Activated CD4-positive, alpha-beta T cell treated with anti-CD3 and anti-CD28 coated beads, Interleukin-2, amount 50 U/mL, for 48 hours (primary cell): ENCODE results near the gene TRIM68.

ENCODE experiments used
- DNase-seq, 2 experiments: peaks; one replicate each; pipeline ENCODE4 v3.0.0-alpha.2; 2020

TRIM68 gene, protein sequence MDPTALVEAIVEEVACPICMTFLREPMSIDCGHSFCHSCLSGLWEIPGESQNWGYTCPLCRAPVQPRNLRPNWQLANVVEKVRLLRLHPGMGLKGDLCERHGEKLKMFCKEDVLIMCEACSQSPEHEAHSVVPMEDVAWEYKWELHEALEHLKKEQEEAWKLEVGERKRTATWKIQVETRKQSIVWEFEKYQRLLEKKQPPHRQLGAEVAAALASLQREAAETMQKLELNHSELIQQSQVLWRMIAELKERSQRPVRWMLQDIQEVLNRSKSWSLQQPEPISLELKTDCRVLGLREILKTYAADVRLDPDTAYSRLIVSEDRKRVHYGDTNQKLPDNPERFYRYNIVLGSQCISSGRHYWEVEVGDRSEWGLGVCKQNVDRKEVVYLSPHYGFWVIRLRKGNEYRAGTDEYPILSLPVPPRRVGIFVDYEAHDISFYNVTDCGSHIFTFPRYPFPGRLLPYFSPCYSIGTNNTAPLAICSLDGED

DNA sequence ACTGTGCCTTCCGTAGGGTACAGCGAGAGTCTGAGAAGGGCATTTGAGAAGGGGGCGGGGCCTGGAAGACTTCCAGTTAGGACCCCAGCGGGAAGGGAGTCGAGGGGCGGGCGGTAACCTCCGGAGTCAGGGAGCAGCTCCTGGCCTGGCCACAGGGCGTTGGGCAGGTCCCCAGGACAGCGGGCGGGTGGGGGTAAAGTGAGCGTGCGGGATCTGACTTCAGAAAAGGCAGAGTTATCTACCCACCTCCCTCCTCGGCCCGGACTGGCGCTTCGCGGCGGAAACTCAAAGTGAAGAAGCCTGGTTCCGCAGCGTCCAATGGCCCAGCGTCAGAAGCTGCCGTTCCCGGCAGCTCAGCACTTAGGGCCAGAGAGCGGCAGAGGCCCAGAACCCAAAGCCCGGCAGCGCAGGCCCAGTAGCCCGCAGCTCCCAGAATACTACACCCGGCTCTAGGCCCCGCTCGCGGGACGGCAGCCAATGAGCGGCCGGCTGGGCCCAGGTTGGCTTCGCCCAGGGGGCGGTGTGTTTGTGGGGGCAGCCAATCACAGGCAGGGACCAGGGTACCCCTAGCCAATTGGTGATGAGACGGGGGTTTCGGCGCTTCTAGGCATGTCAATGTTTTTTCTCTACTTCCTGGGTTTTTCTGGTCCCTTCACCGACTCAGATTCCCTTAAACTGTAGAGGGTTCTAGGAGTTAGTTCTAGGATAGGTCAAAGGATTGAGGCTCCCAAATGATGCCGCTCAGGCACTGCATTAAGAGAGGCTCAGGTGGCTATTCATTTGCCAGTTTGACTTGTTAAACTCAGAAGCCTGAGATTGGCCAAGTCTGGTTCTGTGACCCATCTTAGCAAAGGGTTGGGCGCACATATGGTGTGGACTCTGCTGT, at the start of gene TRIM68:
TSS of gene TRIM68 (minus strand) at position 451 of the 886 bp plus-strand sequence. CDS start 2,727 bp downstream, outside the sequence.
- DNase-seq = peak; percentile 93 to 94

DNA sequence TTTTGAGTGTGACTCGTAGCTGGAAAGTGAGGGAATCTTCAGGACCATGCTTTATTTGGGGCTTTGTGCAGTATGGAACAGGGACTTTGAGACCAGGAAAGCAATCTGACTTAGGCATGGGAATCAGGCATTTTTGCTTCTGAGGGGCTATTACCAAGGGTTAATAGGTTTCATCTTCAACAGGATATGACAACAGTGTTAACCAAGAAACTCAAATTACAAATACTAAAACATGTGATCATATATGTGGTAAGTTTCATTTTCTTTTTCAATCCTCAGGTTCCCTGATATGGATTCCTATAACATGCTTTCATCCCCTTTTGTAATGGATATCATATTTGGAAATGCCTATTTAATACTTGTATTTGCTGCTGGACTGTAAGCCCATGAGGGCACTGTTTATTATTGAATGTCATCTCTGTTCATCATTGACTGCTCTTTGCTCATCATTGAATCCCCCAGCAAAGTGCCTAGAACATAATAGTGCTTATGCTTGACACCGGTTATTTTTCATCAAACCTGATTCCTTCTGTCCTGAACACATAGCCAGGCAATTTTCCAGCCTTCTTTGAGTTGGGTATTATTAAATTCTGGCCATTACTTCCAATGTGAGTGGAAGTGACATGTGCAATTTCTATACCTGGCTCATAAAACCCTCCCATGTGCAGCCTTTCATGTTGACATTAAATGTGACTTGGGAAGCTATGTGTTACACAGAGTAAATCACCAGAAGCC, 46.8 kb upstream of the TRIM68 start:
- DNase-seq = no peak

DNA sequence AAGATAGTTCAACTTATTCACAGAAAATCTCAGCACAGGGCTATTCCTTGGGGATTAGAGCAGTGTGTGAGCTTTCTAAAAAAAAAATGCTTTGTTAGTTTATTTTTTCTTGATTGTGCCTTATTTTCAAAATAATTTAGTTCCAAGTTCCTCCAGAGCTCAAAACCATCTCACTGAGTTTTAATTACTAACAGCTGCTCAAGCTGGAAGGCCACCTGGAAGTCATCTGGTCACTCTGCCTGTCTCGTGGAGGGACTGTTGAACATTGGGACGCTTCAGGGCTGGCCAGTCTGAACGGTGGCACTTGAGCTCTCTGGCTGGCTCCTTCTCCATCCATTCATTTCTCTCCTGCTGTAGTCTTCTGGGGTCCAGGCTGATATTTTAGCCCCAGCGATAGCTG, 39.7 kb upstream of the TRIM68 start:
- DNase-seq = no peak

DNA sequence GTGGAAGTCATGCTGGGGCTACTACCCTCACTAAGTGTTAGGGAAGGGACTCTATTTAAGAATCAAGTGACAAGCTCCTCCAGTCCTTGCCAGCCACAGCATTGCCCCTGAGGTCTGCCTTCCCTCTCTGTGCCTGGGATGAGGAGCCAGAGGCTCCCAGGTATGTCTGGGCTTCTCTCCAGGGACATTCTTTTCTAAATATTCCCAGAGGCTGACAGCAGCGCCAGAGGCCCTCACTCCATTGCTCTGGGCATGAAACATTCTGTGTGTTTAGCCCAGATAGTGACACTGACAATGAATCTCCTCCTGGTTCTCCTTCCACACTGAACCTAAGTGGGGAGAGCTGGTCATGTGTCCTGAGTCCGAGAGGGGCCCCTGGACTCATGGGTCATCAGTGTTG, 37.9 kb upstream of the TRIM68 start:
- no peak for DNase-seq

DNA sequence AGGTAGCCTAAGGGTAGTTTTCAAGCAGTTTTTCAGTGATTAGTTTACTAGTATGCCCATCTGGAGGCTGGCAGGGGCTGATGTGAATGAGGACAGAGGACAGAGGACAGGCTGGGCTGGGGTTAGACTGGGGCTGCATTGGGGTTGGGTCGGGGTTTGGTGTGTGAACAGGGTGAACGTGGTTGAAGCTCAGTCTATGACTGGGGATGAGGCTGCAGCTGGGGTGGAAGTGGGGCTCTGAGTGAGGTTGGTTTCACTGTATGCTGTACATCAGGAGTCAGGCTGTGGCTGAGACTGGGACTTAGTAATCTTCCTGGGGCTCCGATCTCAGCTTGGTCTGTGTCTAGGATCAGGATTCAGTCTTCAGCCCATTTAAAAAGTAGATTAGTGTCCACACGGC, 36.2 kb upstream of the TRIM68 start:
- no peak for DNase-seq

DNA sequence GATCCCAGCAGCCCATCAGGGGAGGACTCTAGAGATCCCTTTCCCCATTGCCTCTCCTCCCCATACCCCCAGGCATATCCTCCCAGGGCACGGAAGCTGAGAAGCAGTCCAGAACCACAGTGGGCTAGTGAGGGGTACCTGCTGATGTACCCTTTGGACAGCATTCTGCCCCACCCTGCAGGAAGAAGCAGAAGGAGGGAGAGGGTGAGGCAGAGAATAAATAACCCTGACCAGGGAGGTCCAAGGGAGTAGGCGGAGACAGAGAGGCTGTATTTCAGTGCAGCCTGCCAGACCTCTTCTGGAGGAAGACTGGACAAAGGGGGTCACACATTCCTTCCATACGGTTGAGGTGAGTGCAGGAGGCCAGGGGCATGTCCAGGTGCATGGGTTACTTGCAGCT, 35.7 kb upstream of the TRIM68 start, which contains the start of gene OR51E1:
TSS of gene OR51E1 (plus strand) at position 301 of the 400 bp plus-strand sequence. CDS start 8,545 bp downstream, outside the sequence.
- DNase-seq = no peak

DNA sequence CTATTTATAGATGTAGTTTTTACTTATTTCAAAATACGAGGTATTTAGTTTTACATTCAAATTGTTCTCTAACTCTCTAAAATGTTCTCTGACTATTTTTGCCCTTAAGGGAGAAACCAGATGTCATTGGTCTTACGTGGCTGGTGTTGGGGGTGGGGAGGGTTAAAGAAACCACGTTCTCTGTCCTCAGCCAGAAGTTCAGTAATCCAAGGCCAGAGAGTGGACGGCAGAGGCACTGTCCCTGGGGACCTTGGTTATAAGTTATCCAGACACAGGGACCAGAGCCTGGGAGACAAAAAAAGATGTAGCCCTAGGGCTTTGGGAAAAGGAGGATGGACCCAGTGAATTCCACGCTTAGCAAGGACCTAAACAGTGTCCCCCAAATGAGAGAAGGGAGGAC, 35.0 kb upstream of the TRIM68 start:
- no peak for DNase-seq

DNA sequence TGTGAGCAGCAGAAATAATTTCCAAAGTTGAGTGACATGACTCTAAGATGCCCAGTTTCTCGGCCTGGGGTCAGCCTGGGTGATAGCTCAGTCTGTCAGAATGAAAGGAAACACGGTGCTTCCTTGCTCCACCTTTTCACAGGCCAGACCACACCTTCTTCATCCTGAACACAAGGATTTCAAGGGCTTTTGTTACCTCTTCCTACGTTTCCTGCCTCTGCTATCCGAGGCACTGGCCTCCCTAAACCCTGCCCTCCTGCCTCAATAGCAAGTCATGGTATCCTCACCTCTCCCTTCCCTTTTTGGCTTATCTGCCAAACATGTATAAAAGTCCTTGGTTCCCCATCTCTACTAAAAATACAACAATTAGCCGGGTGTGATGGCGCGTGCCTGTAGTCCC, 34.0 kb upstream of the TRIM68 start:
- no peak for DNase-seq

DNA sequence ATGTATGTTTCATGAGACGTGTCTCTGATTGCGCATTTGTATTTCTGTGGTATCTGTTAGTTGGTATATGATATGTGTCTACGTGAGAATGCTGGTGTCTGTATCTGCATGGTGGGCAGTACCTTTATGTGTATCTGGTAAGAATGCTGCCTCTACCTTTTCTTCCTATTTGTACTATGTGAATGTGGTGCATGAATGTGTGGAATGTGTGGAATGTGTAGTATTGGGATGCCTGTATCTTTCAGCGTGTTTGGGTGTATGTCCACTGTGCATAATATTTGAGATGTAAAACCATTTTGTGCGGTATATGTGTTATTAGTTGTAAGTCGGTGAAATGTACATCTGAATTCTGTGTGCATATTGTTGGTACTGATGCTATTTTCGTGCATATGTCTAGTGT, 33.5 kb upstream of the TRIM68 start:
- no peak for DNase-seq

DNA sequence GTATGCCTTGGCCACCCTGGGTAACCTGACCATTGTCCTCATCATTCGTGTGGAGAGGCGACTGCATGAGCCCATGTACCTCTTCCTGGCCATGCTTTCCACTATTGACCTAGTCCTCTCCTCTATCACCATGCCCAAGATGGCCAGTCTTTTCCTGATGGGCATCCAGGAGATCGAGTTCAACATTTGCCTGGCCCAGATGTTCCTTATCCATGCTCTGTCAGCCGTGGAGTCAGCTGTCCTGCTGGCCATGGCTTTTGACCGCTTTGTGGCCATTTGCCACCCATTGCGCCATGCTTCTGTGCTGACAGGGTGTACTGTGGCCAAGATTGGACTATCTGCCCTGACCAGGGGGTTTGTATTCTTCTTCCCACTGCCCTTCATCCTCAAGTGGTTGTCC, 31.9 kb upstream of the TRIM68 start:
- no peak for DNase-seq

DNA sequence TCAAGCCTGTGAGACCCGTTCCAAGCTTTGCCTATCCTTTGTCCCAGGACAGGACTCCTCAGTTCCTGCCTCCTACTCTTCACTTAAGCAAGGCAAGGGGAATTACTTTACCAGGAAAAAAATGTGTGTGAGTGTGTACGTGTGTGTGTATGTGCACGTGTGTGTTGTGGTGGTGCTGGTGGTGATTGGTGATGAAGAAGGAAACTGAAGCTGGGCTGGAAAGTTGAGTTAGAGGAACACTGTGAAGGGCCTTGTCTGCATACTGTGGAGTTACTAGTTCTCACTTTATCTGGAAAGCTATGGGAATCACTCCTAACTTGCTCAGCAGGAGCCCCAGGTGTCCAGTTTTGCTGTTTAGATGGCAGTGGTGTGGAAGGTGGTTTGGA, 29.6 kb upstream of the TRIM68 start:
- no peak for DNase-seq

DNA sequence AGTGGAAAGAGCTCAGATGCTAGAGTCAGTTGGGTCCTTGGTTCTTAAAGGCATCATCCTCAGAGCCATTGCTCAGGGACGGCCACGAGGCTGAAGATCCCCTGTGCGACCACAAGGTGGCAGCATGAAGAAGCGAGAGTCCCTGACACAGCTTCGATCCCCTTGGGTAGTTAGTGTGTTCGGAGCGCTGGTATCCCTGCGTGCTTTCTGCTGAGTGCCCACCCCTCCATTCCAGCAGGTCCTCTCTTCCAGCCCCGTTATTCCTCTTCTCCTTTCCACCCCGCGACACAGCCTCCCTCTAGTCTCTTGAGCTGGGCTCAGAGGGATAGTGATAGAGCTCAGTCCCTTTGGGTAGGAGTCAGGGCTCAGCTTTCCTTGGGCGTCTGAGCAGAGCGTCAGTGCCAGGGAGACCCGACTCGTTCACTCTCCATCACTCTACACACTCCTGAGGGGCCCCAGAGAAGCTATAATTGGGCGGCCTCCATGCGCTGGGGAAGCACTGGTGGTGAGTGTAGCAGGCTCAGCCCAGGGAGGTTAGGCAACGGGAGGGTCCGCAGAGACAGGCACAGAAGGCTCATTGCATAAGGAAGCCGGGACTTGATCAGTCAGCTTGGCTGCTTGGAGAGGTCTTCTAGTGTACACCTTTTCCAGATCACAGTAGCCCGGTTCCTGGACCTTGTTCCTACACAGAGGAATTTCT, 29.1 kb upstream of the TRIM68 start, which contains the start of gene OR51D1:
TSS of gene OR51D1 (plus strand) at position 516 of the 700 bp plus-strand sequence. CDS start 2,314 bp downstream, outside the sequence.
- DNase-seq = peak; percentile 67 to 78

DNA sequence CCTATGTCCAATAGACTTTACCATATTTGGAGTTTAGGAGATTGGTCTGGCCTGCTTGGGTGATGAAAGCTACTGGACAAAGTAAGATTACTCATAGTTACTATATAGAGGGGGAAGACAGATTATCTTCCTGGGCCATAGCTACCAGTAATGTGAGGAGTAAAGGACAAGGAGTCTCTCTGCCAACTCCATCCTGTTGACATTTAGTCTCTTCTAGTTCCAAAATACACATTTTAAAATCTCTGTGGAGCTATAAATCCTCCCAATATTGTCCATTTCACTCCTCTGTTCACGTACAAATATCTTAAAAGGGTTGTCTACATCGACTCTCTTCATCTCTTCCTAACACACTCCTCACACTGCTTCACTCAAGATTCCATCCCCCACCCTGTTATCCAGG, 28.1 kb upstream of the TRIM68 start:
- no peak for DNase-seq

DNA sequence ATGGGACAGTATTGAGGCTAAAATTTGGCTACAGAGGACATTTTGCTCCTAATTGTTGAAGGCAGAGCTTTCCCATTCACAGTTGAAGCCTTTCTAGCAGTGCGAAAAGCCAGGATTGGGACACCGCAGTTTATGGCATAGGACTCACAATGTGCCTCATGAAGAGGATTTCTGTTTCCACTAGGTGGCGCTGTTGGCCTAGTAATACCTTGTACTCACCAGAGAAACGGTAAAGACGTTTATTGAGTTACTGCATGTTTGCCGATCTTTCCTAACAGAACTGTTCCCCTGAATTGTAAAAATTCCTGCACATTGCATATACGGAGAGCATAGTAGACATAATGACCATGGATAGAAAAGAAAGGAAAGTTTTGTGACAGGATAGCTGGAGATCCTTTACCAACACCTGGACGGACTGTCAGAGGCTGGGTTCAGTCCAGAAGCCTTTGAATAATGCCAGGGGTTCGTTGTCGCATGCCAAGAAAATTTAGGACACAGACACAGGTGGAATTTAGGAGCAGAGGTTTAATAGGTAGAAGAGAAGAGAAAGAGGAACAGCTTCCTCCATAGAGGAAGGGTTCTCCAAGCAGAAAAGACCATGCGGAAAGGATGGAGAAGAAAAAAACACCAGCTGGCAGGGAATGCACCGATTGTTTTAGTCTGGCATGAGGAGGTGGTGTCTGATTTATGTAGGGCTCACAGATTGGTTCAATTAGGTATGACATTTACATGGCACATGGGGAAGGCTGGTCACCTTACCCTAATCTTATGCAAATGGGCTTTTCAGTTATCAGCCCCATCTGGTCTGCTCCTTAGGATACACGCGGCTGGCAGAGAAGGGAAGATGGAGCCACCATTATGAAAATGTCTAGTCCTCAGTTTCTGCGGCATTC, 18.4 kb upstream of the TRIM68 start:
- DNase-seq = peak; percentile 50 to 61

DNA sequence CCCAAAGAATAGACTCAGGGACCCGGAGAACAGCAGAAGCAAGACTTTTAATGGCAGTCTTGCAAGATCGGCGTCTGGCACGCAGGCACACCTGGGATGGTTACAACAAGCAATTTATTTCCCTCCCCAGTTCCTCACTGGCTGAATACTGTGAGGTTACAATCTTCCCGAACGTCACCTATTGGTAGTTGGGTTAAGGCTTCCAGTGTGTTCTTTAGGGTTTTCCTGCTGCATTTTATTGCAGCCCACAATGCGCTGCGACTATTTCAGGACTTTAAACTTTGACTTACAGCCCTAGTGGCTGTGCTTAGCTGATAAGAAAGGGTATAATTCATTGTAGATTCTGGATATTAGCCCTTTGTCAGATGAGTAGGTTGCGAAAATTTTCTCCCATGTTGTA, 11.5 kb upstream of the TRIM68 start:
- no peak for DNase-seq

DNA sequence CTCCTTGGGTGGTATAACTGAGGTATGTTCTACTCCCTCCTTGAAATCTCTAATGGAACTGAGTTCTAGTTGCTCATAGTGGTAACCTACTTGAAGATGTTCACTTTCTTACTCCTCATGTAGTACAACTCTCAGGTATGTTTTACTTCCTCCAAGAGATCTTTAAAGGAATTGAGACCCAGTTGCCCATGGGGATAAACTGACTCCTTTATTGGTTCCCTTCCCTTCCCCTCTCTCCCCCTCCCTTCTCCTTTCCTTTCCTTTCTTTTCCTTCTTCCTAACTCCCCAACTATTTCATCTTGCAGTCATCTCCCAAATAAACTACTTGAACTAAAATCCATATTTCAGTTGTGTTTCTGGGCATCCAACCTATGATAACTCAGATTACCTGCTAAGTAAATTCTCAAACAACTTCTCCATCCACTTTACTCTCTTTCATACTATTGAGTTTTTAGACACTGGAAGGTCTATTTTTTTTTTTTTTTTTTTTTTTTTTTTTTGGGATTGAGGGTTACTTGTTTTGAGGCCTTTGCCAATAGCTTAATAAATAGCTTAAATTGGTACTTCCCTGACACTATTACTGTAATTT, 7.9 kb upstream of the TRIM68 start:
- no peak for DNase-seq

DNA sequence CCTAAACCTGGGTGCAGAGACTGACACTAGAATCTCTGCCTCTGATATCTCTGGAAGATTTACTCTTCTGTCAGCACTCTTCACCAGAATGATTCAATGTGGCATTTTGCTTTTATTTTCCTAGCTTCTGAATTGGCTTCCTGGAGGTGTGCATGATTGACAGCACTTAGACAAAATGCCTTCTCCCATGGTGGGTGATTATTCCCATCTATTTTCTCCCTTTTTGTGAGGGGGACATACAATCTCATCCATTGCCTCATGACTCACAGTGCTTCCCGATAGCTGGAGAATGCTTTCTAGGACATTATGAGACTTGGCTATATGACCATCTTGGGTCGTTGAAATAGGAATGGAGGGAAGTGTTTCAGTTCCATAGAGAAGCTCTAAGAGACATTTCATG, 4.0 kb upstream of the TRIM68 start:
- DNase-seq = no peak

DNA sequence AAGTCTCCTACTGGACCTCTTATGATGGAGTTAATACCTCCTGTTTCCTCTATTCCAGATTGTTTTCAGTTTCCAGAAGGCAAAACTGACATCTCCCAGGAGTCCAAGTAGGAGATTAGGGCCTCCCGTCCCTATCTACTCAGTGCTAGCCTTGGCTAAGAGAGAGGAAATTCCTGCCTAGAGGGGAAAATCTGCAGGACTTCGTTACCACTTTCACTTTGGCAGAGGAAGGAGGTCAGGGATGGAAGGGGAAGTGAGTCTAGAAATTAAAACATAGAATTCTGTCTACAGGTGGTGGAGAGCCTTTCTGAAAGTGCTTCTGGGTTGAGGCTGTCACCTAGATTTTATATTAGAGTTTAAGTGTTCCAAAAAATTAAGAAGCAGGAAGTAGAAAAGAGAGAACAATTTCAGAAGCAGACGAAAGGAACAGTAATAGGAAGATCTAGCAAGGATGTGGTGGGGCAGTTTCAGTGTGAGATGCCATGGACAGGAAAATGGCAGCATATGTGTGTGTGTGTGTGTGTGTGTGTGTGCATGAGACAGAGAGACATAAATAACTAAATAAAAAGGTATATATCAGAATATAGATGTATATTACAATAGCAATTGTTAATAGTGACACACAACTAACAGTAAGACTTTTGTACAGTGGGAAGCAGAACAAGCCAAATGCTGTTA, 2.4 kb upstream of the TRIM68 start:
- peak in 1 of 2 experiments; percentile 12 for DNase-seq

DNA sequence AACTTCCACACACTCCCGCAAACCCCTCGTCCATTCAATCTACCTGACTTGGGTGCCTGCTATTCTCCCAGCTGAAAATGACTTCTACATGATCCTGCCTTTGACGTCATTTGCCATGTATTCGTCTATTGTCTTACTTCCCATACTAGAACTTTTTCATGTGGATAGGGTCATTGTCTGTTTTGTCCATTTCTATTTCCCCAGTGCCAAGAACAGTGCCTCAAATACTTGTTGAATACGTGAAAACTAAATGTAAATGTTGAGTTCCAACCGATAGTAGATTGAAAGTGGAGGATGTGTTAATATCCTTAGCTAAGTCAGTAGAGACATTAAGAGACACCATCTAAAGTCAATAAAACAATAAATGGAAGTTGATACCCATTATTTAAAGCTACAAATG, 935 bp downstream of the TRIM68 start:
- DNase-seq = no peak
